Urothelium cell line (cell line): ENCODE data around the gene OR5A1.
"Not testable (repeated sequence)": the region's sequence is repeated elsewhere in the genome, so short reads cannot be mapped to it uniquely, and the experiment has no call there.

Experiments used
- DNase-seq: peaks from one replicate; pipeline ENCODE4 v3.0.0; 2011; ENCODE audit warnings: low spot score, mixed read lengths
- FAIRE-seq: peaks from 2 replicates; lab custom pipeline; 2011; peaks lifted over from hg19 to GRCh38; lab: Jason Lieb, UNC

The OR5A1 gene

DNA sequence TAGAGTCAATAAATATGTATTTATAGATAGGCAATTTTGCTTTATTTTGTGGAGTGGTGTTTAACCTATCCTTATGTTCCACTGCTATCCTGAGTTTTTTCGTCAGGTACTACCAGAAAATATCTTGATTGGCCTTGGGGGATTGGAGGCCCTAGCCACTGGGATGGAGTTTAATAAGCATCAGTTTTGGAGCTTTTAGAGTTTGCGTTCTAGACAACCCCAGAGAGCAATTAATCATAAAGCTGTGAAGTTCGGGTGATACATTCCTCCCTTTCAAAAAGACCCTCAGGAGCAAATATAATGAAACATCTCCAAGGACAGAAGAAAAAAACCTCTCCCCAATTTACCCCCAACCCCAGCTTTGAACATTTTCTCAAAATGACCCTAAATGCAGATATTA lies at the start of gene OR5A1:
TSS of gene OR5A1 (plus strand) at position 301 of the 400 bp plus-strand sequence. CDS start 6,700 bp downstream, outside the sequence.
- FAIRE-seq (no peak), DNase-seq (no peak)

DNA sequence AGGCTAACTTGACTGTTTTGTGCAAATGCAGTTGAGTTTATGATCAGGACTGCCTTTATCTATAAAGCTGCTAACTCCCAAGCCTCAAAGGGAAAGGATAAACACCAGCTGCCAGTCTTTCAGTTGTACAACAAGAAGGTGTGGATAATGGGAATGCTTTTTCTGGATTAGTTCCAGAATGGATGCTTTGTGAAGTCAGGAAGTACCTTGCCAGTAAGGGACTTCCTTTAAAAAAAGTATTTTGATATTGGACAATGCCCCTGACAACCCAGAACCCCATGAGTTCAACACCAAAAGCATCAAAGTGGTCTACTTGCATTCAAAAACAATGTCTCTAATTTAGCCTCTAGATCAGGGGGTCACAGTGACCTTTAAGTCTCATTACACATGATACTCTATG lies 42.1 kb upstream of the OR5A1 start:
- DNase-seq (no peak), FAIRE-seq (no peak)

GRCh38 chr11:59400461-59401261 lies 35.6 kb upstream of the OR5A1 start:
- no peak for DNase-seq
- no peak for FAIRE-seq

DNA sequence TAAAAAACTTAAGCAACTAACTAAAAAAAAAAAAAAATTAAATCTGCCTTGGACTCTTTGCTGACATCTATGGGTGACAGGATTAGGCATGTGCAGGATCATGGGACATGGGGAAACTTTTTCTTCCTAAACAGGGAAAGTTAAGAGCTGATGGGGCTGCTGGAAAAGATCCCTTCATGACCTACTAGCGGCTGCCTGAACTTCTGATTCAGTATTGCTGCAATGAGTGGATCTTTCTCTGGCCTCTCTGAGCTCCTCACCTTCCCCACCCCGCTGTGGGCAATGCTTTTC lies 35.1 kb upstream of the OR5A1 start:
- FAIRE-seq (no peak), DNase-seq (no peak)

GRCh38 chr11:59403546-59403945 lies 32.7 kb upstream of the OR5A1 start:
- FAIRE-seq (no peak), DNase-seq (no peak)

GRCh38 chr11:59413646-59414045 lies 22.6 kb upstream of the OR5A1 start:
- FAIRE-seq (no peak), DNase-seq (no peak)

- no peak for FAIRE-seq
- DNase-seq, result no peak
Measured at GRCh38 chr11:59415111-59415510, 21.2 kb upstream of the OR5A1 start.

DNA sequence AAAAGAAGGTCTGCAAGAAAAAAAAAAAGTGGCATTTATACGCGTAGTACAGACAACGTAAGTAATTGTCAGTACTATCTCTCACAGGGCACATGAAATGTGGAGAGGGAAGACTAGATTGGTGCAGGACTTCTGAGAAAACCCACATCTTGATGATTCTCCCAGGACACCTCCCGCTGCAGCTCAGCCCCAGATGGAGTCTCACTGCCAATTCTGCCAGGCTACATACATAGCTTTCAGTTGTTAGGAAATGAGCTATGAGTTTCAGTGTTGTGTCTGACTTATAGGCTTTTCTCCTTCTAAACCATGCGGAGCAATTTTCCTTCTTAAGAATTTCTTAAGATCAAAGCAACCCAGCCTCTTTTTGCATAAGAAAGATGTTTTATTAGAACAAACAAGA lies 19.7 kb upstream of the OR5A1 start:
- no peak for FAIRE-seq
- DNase-seq, result no peak

GRCh38 chr11:59417023-59417422 lies 19.2 kb upstream of the OR5A1 start:
- DNase-seq, result no peak
- no peak for FAIRE-seq

- DNase-seq (no peak), FAIRE-seq (no peak)
Measured at GRCh38 chr11:59418156-59418555, 18.1 kb upstream of the OR5A1 start.

- DNase-seq (no peak), FAIRE-seq (no peak)
Measured at GRCh38 chr11:59423835-59424234, 12.4 kb upstream of the OR5A1 start.

DNA sequence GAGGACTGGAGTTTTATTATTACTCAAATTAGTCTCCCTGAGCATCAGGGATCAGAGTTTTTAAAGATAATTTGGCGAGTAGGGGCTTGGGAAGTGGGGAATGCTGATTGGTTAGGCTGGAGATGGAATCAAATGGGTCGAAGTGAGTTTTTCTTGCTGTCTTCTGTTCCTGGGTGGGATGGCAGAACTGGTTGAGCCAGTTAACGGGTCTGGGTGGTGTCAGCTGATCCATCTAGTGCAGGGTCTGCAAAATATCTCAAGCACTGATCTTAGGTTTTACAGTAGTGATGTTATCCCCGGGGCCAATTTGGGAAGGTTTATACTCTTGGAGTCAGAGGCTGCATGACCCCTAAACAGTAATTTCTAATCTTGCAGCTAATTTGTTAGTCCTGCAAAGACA lies 11.1 kb upstream of the OR5A1 start:
- DNase-seq (no peak), FAIRE-seq (no peak)

- DNase-seq (no peak), FAIRE-seq (no peak)
Measured at GRCh38 chr11:59426361-59427067, 9.8 kb upstream of the OR5A1 start, which contains the start of gene OR5A2. Gene OR5A2, minus strand, starts transcription at chr11:59426413. Its CDS starts 3,460 bp downstream, at chr11:59422953.

DNA sequence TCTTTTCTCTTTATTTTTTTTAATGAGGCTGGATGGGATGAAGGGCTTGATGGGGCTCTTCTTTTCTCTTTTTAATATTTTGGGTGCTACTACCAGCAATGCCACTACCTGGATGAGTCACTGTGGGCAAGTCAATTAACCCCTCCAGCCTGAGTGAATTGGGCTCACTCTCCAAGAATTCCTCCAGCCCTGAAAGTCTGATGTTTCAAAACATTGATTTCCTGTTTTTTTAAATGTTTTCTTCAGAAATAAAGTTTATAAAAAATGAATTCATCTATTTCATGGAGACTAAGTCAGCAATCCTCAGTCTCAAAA lies 9.2 kb upstream of the OR5A1 start:
- FAIRE-seq, result no peak
- peak; percentile 21 for DNase-seq

DNA sequence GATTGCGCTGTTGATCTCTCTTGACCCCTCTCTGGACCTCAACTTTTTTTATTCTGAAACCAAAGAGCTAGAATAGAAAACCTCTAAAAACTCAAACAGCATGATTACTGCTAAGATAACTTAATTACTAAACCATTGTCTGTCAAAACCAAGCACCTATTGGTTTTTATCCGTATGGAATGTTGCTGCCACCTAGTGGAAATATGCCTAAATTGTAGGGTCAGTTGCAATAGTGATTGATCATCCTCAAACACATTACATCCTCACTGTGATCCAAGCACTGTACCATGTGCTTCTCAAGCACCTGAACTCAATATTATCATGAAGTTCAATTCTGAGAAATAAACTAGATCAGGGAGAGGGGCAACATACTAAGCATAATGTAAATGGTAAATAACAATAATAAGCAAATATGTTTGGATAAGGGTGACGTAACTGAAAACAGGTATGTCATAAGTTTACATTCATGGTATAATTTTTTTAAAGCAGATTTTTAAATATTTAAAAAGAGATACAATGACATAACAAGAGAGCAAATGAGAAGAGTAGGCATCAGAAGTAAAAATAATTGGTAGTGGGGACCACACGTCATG lies 6.2 kb upstream of the OR5A1 start:
- DNase-seq, result peak; percentile 41
- peak; percentile 59 for FAIRE-seq

DNA sequence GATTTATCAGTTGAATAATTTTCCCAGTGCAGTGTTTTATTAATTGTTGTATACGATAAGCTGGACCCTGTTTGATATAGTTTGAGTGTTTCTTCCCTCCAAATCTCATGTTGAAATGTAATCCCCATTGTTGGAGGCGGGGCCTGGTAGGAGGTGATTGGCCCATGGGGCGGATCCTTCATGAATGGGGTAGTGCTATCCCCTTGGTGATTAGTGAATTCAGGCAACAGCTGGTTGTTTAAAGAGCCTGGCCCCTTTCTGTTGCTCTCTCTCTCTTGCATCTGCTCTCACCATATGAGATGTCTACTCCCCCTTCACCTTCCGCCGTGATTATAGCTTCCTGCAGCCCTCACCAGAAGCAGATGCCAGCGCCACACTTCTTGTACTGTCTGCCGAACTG lies 1.5 kb downstream of the OR5A1 start:
- FAIRE-seq, result no peak
- no peak for DNase-seq

DNA sequence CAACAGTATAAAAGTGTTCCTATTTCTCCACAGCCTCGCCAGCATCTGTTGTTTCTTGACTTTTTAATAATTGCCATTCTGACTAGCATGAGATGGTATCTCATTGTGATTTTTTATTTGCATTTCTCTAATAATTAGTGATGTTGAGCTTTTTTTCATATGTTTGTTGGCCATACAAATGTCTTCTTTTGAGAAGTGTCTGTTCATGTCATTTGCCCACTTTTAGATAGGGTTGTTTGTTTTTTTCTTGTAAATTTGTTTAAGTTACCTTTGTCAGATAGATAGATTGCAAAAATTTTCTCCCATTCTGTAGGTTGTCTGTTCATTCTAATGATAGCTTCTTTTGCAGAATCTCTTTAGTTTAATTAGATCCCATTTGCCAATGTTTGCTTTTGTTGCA lies 9.4 kb downstream of the OR5A1 start:
- not testable (repeated sequence) for DNase-seq, FAIRE-seq

- DNase-seq (no peak), FAIRE-seq (no peak)
Measured at GRCh38 chr11:59448484-59448883, 12.2 kb downstream of the OR5A1 start.

DNA sequence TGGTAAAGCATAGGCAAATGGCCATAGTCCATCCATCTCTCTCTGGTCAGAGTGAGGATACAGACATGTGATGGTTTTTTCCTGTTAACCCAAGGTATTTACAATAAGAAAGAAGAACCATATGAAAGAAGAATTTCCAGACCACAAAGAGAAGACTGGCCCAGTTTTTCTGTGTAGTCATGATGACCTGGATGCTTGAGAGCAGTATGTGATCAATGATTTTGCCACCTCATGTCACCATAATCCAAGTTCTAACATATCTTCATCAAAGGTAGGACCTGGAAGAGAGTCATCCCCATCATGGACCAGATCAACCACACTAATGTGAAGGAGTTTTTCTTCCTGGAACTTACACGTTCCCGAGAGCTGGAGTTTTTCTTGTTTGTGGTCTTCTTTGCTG lies 20.4 kb downstream of the OR5A1 start, which contains the start of gene OR4D6:
TSS of gene OR4D6 (plus strand) at position 301 of the 400 bp plus-strand sequence. CDS start at position 301, 0 bp downstream.
- FAIRE-seq (no peak), DNase-seq (no peak)

DNA sequence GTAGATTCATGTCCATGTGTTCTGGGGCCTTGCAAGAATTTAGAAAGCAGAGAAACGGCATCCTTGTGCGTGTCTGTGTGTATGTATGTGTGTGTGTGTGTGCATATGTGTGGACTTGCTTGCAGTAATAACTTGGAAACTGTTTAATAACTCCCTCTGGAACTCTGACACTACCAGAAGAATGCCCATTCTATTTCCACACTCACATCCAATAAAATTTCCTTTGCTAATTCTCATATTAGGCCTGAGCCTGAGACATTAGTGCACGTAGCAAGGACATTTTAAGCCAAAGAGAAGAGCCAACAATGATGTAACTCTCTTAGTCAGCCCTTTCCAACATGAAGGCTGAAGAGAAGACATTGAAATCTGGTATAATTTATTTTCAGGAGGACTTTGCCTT lies 23.6 kb downstream of the OR5A1 start:
- DNase-seq, result no peak
- FAIRE-seq, result no peak

DNA sequence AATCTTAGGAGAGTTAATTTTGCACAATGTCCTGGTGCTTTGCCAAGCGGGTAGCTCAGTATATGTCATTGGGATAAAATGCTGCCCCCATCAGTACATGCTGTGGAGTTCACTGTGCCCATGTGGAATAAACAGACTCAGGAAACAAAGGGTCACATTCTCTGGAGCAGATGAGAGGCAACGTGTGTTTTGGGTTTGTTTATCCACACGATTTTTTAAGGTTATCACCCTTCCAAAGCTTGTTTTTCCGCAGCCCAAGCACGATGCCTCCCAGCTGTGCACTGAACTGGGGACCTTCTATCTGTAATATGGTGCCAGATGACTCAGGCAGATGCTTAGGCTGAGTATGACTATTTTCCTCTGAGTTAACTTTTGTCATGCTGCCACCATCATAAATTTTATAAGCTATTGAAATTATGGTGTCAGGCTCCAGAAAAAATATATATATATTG lies 26.9 kb downstream of the OR5A1 start:
- DNase-seq (peak; percentile 13), FAIRE-seq (no peak)

- DNase-seq (no peak), FAIRE-seq (no peak)
Measured at GRCh38 chr11:59473015-59473414, 36.7 kb downstream of the OR5A1 start, which contains the start of gene OR4D10. Gene OR4D10, plus strand, starts transcription at chr11:59473315. Its CDS starts 4,115 bp downstream, at chr11:59477430.
